Psoas muscle (tissue), 8 donors: ENCODE data around the gene IGSF9. TPM values are rescaled to one million over a fixed set of nuclear protein-coding genes. Genes with fewer than 3 reads are reported as not detected.

ENCODE experiments used
- ATAC-seq, 4 donors: fragments of 200-7000 bp; cut with Tn5 transposase; one replicate each; pipeline ENCODE4 v1.9.1; 2020; ENCODE audit warnings: moderate library complexity in 3 of 4, mild to moderate bottlenecking in 2 of 4
- DNase-seq, 2 donors: peaks; one replicate each; pipeline ENCODE4 v3.0.0-alpha.2; 2020
- H3K27ac ChIP-seq: fragments of 200-600 bp; one replicate; pipeline ENCODE4 v1.8.0; 2022
- H3K27me3 ChIP-seq, 3 donors: fragments of 200-600 bp in 1 of 3; one replicate each; pipeline versions ENCODE4 v1.6.1 to v1.8.0; 2013 to 2022; ENCODE audit warnings: low read length in 2 of 3, mild to moderate bottlenecking in 2 of 3, moderate library complexity in 1 of 3; ENCODE audit not compliant: insufficient read depth in 3 of 3
- H3K36me3 ChIP-seq, 2 donors: fragments of 200-600 bp in 1 of 2; one replicate each; pipeline versions ENCODE4 v1.6.1 to v1.8.0; 2013 to 2022; ENCODE audit warnings: low read depth in 1 of 2, mild to moderate bottlenecking in 1 of 2, moderate library complexity in 1 of 2; ENCODE audit not compliant: insufficient read depth in 1 of 2
- H3K4me1 ChIP-seq: fragments of 200-600 bp; one replicate; pipeline ENCODE4 v1.8.0; 2022
- H3K4me3 ChIP-seq: fragments of 200-600 bp; one replicate; pipeline ENCODE4 v1.8.0; 2022; ENCODE audit warnings: mild to moderate bottlenecking
- H3K9me3 ChIP-seq: fragments of 200-600 bp; one replicate; pipeline ENCODE4 v1.8.0; 2022
- CTCF ChIP-seq: fragments of 200-600 bp; IDR thresholded peaks from one replicate; pipeline ENCODE4 v1.8.0; 2022; ENCODE audit warnings: antibody characterized with exemption
- WGBS, 3 donors: extraction: QIAGEN DNeasy Blood & Tissue Kit; methylation state at CpG; one replicate each; pipeline versions ENCODE4 v1.1.6 to v1.1.7; 2013; 5-methylcytosine and 5-hydroxymethylcytosine counted together
- intact Hi-C, 2 donors: fragments of 100-400 bp; cut with DNase I; formaldehyde crosslinking; loops; one replicate each; pipeline versions ENCODE4 v1.11.0 to v1.14.2; 2022
- polyA plus RNA-seq, 3 donors: library from polyadenylated mRNA; stranded (reverse); fragments of 200-250 nt; gene quantifications; one replicate each; pipeline ENCODE4 v1.2.3, GENCODE V29; 2013
- total RNA-seq, 4 donors: library from RNA; stranded (reverse); fragmentation: NEBNext Ultra II Directional in 2 of 4; extraction: Animal tissue kit (Norgen Biotek cat#: 25700) in 2 of 4; gene quantifications; one replicate each; pipeline versions ENCODE4 v1.2.1 to v1.2.4, GENCODE V29; 2021 to 2023
- donor health status: healthy with polysubstance abuse.
- donor health status: DM: no; HTN: no; CAD: no; lungs with moderate emphysema.
- donor health status: Bipolar disorder and iron deficiency.
- donor health status: healthy.
- donor health status: DM: yes; HTN: yes; CAD: no.
- donor health status: DM: no; HTN: no; CAD: no.
- donor health status: DM: no; HTN: no; CAD: no.
- donor health status: DM: yes; HTN: yes; CAD: no.

IGSF9 gene
- total and polyA plus RNA-seq, 7 donors, result 0.01 TPM; not detected in 5

DNA sequence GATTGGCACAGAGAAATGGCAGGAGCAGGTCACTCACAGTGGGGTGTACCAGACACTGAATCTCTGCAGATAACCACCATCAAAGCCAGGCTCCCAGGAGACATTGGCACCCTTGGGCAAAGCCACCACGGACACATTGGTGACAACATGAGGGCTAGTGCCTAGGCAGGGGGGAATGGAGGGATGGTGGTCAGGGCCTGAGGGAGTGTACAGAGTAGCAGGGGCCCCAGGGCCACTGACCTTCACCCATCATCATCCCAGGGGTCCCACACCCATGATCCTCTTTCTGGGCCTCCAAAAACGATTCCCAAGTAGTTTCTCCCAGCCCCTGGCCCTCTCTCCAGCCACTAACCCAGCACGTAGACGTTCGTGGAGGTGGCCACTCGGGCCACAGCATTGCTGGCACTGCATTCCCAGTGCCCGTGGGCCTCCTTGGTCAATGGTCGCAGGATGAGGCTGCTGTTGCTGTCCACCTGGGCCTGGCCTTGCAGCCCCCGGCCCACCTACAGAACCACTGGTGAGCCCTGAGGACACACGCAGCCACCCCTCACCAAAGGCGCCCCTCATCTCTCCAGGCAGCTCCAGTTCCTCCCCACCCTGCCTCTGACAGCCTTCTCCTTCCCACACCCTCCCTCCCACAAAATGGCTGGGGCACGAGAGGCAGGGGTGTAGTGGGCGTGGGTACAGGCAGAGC, 14.2 kb downstream of the IGSF9 start:
- Histone ChIP-seq H3K27ac (no peak overlapping the region), H3K4me1 (no peaks in the 10 kb centered on the region), H3K36me3 (no peaks in the 10 kb centered on the region), H3K27me3 (peaks cover 0 to 17% (median 0%) of the 10 kb centered on the region in 3 donors), H3K4me3 (no peak overlapping the region), H3K9me3 (no peaks in the 10 kb centered on the region)
- no peak for TF ChIP-seq CTCF
- 91 to 92% (median 91%) methylated on average over 13 of the region's 13 CpGs for WGBS, 3 donors
- ATAC-seq, result no peak
- no peak for DNase-seq
- intact Hi-C loops, result no loop called here

GRCh38 chr1:159930634-159931033, 14.8 kb downstream of the IGSF9 start:
- intact Hi-C loops, result no loop called here
- 93 to 97% (median 96%) methylated on average over 8 of the region's 8 CpGs for WGBS, 3 donors
- peaks cover 0 to 21% (median 0%) of the 10 kb centered on the region in 3 donors for H3K27me3 ChIP-seq
- ATAC-seq (no peak), DNase-seq (no peak)
- no peaks in the 10 kb centered on the region for H3K9me3 ChIP-seq
- H3K27ac ChIP-seq, result no peak overlapping the region
- no peaks in the 10 kb centered on the region for H3K36me3 ChIP-seq
- H3K4me3 ChIP-seq, result no peak overlapping the region
- no peak for TF ChIP-seq CTCF
- no peaks in the 10 kb centered on the region for H3K4me1 ChIP-seq

DNA sequence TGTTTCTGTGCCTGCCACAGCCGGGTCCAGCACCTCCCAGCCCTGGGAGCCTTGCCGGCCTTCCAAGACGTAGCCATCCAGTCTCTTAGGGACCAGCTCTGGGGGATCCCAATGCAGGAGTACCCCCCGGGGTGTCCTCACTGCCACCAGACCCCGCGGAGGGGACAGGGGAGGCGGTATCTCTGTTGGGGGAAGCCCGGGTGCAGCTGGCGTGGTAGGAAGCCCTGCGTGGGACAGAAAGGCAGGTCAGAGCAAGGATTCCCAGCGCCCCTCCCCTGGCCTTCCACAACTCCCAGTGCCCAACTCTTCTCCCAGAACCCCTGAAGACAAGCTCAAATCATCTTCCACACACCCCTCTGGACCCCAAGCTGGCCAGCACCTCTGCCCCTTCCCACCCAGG, 15.2 kb downstream of the IGSF9 start:
- intact Hi-C loops, result no loop called here
- no peaks in the 10 kb centered on the region for H3K9me3 ChIP-seq
- WGBS, 3 donors, result 89 to 94% (median 93%) methylated on average over 11 of the region's 11 CpGs
- DNase-seq (no peak), ATAC-seq (no peak)
- H3K27me3 ChIP-seq, result peaks cover 0 to 23% (median 0%) of the 10 kb centered on the region in 3 donors
- no peaks in the 10 kb centered on the region for H3K36me3 ChIP-seq
- H3K4me1 ChIP-seq, result no peaks in the 10 kb centered on the region
- H3K27ac ChIP-seq, result no peak overlapping the region
- no peak for TF ChIP-seq CTCF
- no peak overlapping the region for H3K4me3 ChIP-seq

DNA sequence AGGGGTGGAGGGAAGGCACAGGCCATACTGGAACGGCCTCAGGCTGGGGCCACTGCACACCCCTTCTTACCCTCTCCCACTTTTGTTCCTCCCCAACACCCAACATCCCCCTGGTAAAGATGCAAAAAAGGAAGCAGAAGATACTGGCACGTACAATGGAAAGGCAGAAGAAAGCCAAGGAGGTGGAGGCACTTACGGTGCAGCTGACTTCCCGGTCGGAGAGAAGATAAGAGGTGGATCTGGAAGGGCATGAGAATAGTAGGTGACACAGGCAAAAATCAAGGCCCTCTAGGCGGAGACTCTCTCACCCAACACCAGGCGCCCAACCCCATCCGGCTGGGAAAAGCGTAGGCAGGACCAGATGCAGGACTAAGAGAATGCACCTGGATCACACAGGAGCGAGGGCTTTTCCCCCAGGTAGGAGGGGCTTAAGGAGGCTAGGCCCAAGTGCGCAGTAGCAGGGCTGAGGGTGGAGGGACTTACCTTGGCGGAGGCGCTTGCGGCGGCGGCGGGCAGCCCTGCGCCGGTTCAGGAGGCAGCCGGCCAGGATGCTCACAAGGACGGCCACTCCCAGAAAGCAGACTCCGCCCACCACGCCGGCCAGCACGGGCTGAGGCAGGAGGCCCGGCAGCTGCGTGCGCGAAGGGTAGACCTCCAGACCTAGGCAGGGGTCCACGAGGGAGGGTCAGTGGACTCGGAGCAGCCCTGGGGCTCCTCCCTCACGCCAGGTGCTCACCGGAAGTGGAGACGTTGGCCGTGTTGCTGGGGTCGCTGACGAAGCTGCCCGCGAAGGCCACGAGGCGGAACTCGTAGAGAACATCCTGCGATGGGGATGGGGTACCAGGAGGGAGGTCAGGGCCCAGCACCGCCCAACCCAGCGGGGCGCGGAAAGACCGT, 16.0 kb downstream of the IGSF9 start:
- peaks cover 0 to 30% (median 3%) of the 10 kb centered on the region in 3 donors for H3K27me3 ChIP-seq
- no peak for ATAC-seq
- DNase-seq, result no peak
- H3K36me3 ChIP-seq, result no peaks in the 10 kb centered on the region
- no peak overlapping the region for H3K27ac ChIP-seq
- no peaks in the 10 kb centered on the region for H3K9me3 ChIP-seq
- H3K4me3 ChIP-seq, result no peak overlapping the region
- 80 to 83% (median 81%) methylated on average over 45 to 48 of the region's 48 CpGs for WGBS, 3 donors
- TF ChIP-seq CTCF, result no peak
- intact Hi-C loops, result loop anchor here in 1 of 2 donors (5.0 kb wide), 1 partner anchor 77 kb away; no protein-coding TSS in a partner anchor
- no peaks in the 10 kb centered on the region for H3K4me1 ChIP-seq
